Vagina (tissue), 1 donor: Measurements from ENCODE around the gene HSPA8. TPM values are rescaled to one million over a fixed set of nuclear protein-coding genes. Genes with fewer than 3 reads are reported as not detected.

Experiments
- small RNA-seq: library from RNA; depleted of rRNA; stranded (forward); fragments of <200 nt; gene quantifications from one replicate; pipeline ENCODE3, GENCODE V24; 2016
- total RNA-seq: library from RNA; depleted of rRNA; stranded (reverse); fragments of >200 nt; gene quantifications from one replicate; pipeline ENCODE4 v1.2.3, GENCODE V29; 2016

The HSPA8 gene
- total RNA-seq, 1 donor from 2014 or later, result 584 TPM

Small RNA genes within 50 kb of the gene (small RNA-seq; reads per million reads assigned to genes)
- gene RPL31P47, result not detected
- gene SNORD14C, result not detected
- gene SNORD14D, result not detected
- 71.2 reads per million, percentile 97 among the genes with 10 or more reads in this experiment for gene SNORD14E

Other genes with a start within 250 kb of the HSPA8 start
- not detected for gene CRTAM, start 223.6 kb downstream of the HSPA8 start, total RNA-seq
- 7.6 TPM for gene JHY, start 179.4 kb downstream of the HSPA8 start, total RNA-seq
- gene BSX, start 80.3 kb downstream of the HSPA8 start, total RNA-seq, result not detected
- 99.4 TPM for gene CLMP, start 133.1 kb upstream of the HSPA8 start, total RNA-seq